Measurements from ENCODE around the gene SLC7A5.

GRCh38 chr16:87843678-87844105 is 25.6 kb downstream of the SLC7A5 start:
- TF ChIP-seq CTCF (conservative IDR thresholded peaks at IDR 0.05) (no peak), ZFX (IDR thresholded peaks at IDR 0.05) (no peak)

Data from C4-2B (cell line).